ENCODE results near the gene FHOD3.
A peak's percentile ranks its signal among the peaks of the same experiment; 100 is the strongest.

Gene FHOD3

DNA sequence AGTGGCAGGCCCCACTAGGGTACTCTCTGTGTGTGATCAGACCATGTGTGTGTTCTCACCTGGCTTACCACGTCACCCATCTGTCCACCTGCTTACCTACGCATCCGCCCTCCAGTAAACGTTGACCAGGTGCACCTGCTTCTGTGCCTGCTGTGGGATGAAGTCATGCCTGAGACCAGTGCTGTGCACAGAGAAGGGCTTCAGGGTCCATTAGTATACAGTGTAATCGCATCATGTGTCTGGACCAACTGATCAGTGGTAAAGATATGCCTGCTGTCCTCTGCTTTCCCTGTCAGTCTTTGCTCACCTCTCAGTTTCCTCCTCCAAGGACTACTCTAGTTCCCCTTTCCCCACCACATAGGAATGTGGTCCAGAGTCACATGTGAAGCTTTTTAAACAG, 109.3 kb downstream of the FHOD3 start:
- Histone ChIP-seq H3K36me3 (ENCODE audit: control insufficient read depth in 4 of 4, insufficient read depth in 4 of 4, low read length in 3 of 4) (no peaks in the 10 kb centered on the region), H3K4me3 (ENCODE audit: control insufficient read depth in 1 of 7, extremely low read depth in 1 of 7, insufficient read depth in 4 of 7, low read depth in 2 of 7, low read length in 6 of 7) (no peak overlapping the region), H3K9me3 (ENCODE audit: control extremely low read depth in 1 of 5, control insufficient read depth in 4 of 5, insufficient read depth in 2 of 5, low read depth in 1 of 5, low read length in 4 of 5) (no peaks in the 10 kb centered on the region), H3K27me3 (replicated peaks in 2 of 5; ENCODE audit: control insufficient read depth in 4 of 5, insufficient read depth in 5 of 5, low read length in 4 of 5) (peaks cover 0 to 9% (median 2%) of the 10 kb centered on the region in 5 experiments), H3K4me1 (ENCODE audit: control extremely low read depth in 1 of 4, control insufficient read depth in 4 of 4, insufficient read depth in 4 of 4, low read length in 3 of 4) (no peaks in the 10 kb centered on the region), H3K27ac (ENCODE audit: insufficient read depth in 1 of 2, low read depth in 1 of 2, low read length in 2 of 2, poor library complexity in 1 of 2, severe bottlenecking in 2 of 2) (no peak overlapping the region)
- DNase-seq, result peak in 1 of 3 donors; percentile 5
- ChIA-PET CTCF (no interaction called here), POLR2A (no interaction called here)
- WGBS (ENCODE audit: insufficient coverage), result 86% methylated on average over 4 of the region's 5 CpGs

DNA sequence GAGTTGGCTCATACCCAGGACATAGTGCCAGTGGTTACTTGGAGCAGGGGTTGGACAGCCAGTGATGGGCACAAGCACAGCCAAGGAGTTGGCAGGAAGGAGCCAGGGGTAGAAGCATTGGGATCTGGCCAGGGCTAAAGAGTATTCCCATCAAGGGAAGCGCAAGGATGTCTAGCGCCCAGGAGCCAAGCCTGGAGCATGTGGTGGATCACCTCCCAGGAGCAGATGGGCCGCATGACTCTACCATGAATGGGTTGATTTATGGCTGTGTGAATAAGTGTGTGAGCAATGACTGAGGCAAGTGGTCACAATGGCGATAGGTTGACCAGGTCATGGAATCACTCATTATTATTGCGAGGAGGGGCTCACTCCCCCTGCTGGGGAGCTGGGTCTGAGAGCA, 111.1 kb downstream of the FHOD3 start:
- CTCF ChIA-PET, result no interaction called here
- WGBS (ENCODE audit: insufficient coverage), result 97% methylated on average over 5 of the region's 5 CpGs

DNA sequence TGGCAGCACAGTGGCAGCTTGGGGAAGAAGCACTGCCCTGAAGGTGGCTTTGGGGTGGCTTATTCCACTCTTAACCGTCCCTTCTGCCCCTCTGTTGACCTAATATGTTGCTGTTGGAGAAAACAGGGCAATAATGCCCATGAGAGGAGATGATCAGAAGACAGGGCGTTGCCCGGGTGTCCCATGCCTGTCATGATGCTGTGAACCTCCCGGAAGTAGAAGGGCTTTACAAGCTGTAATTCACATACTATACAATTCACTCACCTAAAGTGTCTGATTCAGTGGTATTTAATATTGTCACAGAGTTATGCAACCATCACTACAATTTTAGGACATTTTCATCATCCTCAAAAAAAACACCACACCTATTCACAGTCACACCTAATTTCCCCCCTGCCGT, 112.3 kb downstream of the FHOD3 start:
- Histone ChIP-seq H3K9me3 (ENCODE audit: control extremely low read depth in 1 of 5, control insufficient read depth in 4 of 5, insufficient read depth in 2 of 5, low read depth in 1 of 5, low read length in 4 of 5) (no peaks in the 10 kb centered on the region), H3K4me3 (ENCODE audit: control insufficient read depth in 1 of 7, extremely low read depth in 1 of 7, insufficient read depth in 4 of 7, low read depth in 2 of 7, low read length in 6 of 7) (no peak overlapping the region), H3K36me3 (ENCODE audit: control insufficient read depth in 4 of 4, insufficient read depth in 4 of 4, low read length in 3 of 4) (no peaks in the 10 kb centered on the region), H3K27ac (ENCODE audit: insufficient read depth in 1 of 2, low read depth in 1 of 2, low read length in 2 of 2, poor library complexity in 1 of 2, severe bottlenecking in 2 of 2) (no peak overlapping the region), H3K4me1 (ENCODE audit: control extremely low read depth in 1 of 4, control insufficient read depth in 4 of 4, insufficient read depth in 4 of 4, low read length in 3 of 4) (no peaks in the 10 kb centered on the region), H3K27me3 (replicated peaks in 2 of 5; ENCODE audit: control insufficient read depth in 4 of 5, insufficient read depth in 5 of 5, low read length in 4 of 5) (peaks cover 0 to 14% (median 2%) of the 10 kb centered on the region in 5 experiments)
- ChIA-PET POLR2A (no interaction called here), CTCF (no interaction called here)
- no peak for DNase-seq
- WGBS (ENCODE audit: insufficient coverage), result no CpG with 5 or more reads among the region's 5 CpGs

More for the DNA sequence above, 111.1 kb downstream of the FHOD3 start:
- no peak for DNase-seq
- peaks cover 0 to 10% (median 2%) of the 10 kb centered on the region in 5 experiments for H3K27me3 ChIP-seq (replicated peaks in 2 of 5; ENCODE audit: control insufficient read depth in 4 of 5, insufficient read depth in 5 of 5, low read length in 4 of 5)
- H3K4me3 ChIP-seq (ENCODE audit: control insufficient read depth in 1 of 7, extremely low read depth in 1 of 7, insufficient read depth in 4 of 7, low read depth in 2 of 7, low read length in 6 of 7), result no peak overlapping the region
- no peak overlapping the region for H3K27ac ChIP-seq (ENCODE audit: insufficient read depth in 1 of 2, low read depth in 1 of 2, low read length in 2 of 2, poor library complexity in 1 of 2, severe bottlenecking in 2 of 2)
- POLR2A ChIA-PET, result no interaction called here
- no peaks in the 10 kb centered on the region for H3K4me1 ChIP-seq (ENCODE audit: control extremely low read depth in 1 of 4, control insufficient read depth in 4 of 4, insufficient read depth in 4 of 4, low read length in 3 of 4)
- no peaks in the 10 kb centered on the region for H3K36me3 ChIP-seq (ENCODE audit: control insufficient read depth in 4 of 4, insufficient read depth in 4 of 4, low read length in 3 of 4)
- no peaks in the 10 kb centered on the region for H3K9me3 ChIP-seq (ENCODE audit: control extremely low read depth in 1 of 5, control insufficient read depth in 4 of 5, insufficient read depth in 2 of 5, low read depth in 1 of 5, low read length in 4 of 5)

DNA sequence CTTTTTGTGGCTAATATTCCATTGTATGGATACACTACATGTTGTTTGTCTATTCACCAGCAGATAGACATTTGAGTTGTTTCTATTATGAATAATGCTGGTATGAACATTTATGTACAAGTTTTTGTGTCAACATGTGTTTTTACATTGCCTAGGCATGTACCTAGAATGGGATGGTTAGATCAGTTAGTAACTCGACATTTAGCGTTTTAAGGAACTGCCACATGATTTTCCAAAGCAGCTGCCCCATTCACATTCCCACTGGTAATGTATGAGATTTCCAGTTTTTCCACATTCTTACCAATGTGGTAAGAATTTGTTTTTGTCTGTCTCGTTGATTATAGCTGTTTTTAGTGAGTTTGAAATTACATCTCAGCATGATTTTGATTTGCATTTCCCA, 112.8 kb downstream of the FHOD3 start:
- no peak for DNase-seq
- H3K27ac ChIP-seq (ENCODE audit: insufficient read depth in 1 of 2, low read depth in 1 of 2, low read length in 2 of 2, poor library complexity in 1 of 2, severe bottlenecking in 2 of 2), result no peak overlapping the region
- peaks cover 0 to 14% (median 2%) of the 10 kb centered on the region in 5 experiments for H3K27me3 ChIP-seq (replicated peaks in 2 of 5; ENCODE audit: control insufficient read depth in 4 of 5, insufficient read depth in 5 of 5, low read length in 4 of 5)
- no peak overlapping the region for H3K4me3 ChIP-seq (ENCODE audit: control insufficient read depth in 1 of 7, extremely low read depth in 1 of 7, insufficient read depth in 4 of 7, low read depth in 2 of 7, low read length in 6 of 7)
- ChIA-PET POLR2A (no interaction called here), CTCF (interaction anchor here (0.6 kb wide), 1 partner anchor 9 kb away, joined by 3 read pairs; no protein-coding TSS in a partner anchor)
- no CpG with 5 or more reads among the region's 3 CpGs for WGBS (ENCODE audit: insufficient coverage)
- no peaks in the 10 kb centered on the region for H3K9me3 ChIP-seq (ENCODE audit: control extremely low read depth in 1 of 5, control insufficient read depth in 4 of 5, insufficient read depth in 2 of 5, low read depth in 1 of 5, low read length in 4 of 5)
- H3K36me3 ChIP-seq (ENCODE audit: control insufficient read depth in 4 of 4, insufficient read depth in 4 of 4, low read length in 3 of 4), result no peaks in the 10 kb centered on the region
- no peaks in the 10 kb centered on the region for H3K4me1 ChIP-seq (ENCODE audit: control extremely low read depth in 1 of 4, control insufficient read depth in 4 of 4, insufficient read depth in 4 of 4, low read length in 3 of 4)

DNA sequence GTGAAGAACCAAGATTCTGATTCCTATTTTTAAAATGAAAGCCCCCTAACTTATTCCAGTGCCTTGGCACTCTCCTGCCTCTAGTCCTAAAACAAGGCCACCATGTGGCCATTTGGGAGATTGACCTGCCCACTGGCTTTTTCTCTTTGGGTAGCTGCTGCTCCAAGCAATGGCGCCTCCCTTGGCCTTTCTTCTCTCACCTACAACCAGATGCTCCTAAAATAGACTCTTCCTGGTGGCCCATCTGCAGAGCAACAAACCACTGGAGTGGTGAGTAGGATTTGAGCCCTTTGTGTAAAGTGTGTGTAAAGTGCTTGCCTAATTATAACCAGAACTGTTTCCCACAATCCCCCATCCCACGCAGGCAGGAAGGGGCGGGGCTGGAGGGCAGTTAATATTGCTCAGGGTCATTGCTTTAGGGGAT, 114.2 kb downstream of the FHOD3 start:
- DNase-seq, result peak; percentile 8 to 26 (median 24)
- ChIA-PET POLR2A (no interaction called here), CTCF (interaction anchor here (0.6 to 1.4 kb wide), 2 partner anchors 8 to 70 kb away, joined by 3 to 4 read pairs; no protein-coding TSS in a partner anchor)
- Histone ChIP-seq H3K9me3 (ENCODE audit: control extremely low read depth in 1 of 5, control insufficient read depth in 4 of 5, insufficient read depth in 2 of 5, low read depth in 1 of 5, low read length in 4 of 5) (no peaks in the 10 kb centered on the region), H3K4me1 (ENCODE audit: control extremely low read depth in 1 of 4, control insufficient read depth in 4 of 4, insufficient read depth in 4 of 4, low read length in 3 of 4) (no peaks in the 10 kb centered on the region), H3K4me3 (ENCODE audit: control insufficient read depth in 1 of 7, extremely low read depth in 1 of 7, insufficient read depth in 4 of 7, low read depth in 2 of 7, low read length in 6 of 7) (no peak overlapping the region), H3K27me3 (replicated peaks in 2 of 5; ENCODE audit: control insufficient read depth in 4 of 5, insufficient read depth in 5 of 5, low read length in 4 of 5) (peaks cover 0 to 14% (median 2%) of the 10 kb centered on the region in 5 experiments), H3K27ac (ENCODE audit: insufficient read depth in 1 of 2, low read depth in 1 of 2, low read length in 2 of 2, poor library complexity in 1 of 2, severe bottlenecking in 2 of 2) (no peak overlapping the region), H3K36me3 (ENCODE audit: control insufficient read depth in 4 of 4, insufficient read depth in 4 of 4, low read length in 3 of 4) (no peaks in the 10 kb centered on the region)
- WGBS (ENCODE audit: insufficient coverage), result no CpG with 5 or more reads among the region's 3 CpGs

DNA sequence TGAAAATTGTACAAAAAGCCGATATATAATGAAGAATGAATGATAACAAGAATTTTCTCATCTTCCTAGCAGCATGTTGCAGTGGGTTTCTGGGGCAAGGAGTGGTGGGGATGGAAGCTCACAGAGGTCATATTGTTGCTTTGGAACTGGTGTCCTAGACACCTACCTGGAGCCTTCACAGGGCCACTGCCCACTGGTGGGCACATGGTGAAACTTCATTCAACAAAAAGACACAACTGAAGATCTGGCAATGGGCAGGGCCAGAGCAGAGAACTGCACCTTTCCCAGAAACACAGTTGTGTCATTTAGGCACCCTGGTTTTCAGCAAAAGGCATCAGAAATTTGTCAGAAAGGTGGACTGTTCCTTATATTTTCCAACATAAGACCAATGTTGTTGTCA, 115.3 kb downstream of the FHOD3 start:
- H3K4me1 ChIP-seq (ENCODE audit: control extremely low read depth in 1 of 4, control insufficient read depth in 4 of 4, insufficient read depth in 4 of 4, low read length in 3 of 4), result no peaks in the 10 kb centered on the region
- no CpG with 5 or more reads among the region's 1 CpG for WGBS (ENCODE audit: insufficient coverage)
- DNase-seq, result peak; percentile 9 to 27 (median 27)

DNA sequence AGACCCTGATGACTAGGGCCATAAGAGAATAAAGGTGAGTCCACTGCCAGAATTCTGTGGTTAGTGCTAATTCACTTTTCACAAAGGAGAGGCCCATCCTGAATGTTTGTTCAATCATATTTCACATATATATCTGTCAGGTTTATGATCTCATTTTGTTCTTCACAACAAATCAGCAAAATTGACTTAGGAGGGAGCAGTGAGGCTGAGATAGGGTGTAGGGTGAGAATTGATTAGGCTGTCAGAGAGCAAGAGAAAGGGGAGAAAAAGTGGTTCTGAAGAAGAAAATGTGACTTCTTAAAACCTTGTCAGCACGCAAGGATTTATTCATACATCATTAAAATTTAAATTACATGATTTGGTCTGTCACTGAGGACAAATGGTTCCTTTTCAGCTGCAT, 117.7 kb downstream of the FHOD3 start:
- Histone ChIP-seq H3K27ac (ENCODE audit: insufficient read depth in 1 of 2, low read depth in 1 of 2, low read length in 2 of 2, poor library complexity in 1 of 2, severe bottlenecking in 2 of 2) (no peak overlapping the region), H3K9me3 (ENCODE audit: control extremely low read depth in 1 of 5, control insufficient read depth in 4 of 5, insufficient read depth in 2 of 5, low read depth in 1 of 5, low read length in 4 of 5) (no peaks in the 10 kb centered on the region), H3K4me1 (ENCODE audit: control extremely low read depth in 1 of 4, control insufficient read depth in 4 of 4, insufficient read depth in 4 of 4, low read length in 3 of 4) (no peaks in the 10 kb centered on the region), H3K27me3 (replicated peaks in 2 of 5; ENCODE audit: control insufficient read depth in 4 of 5, insufficient read depth in 5 of 5, low read length in 4 of 5) (peaks cover 0 to 12% (median 2%) of the 10 kb centered on the region in 5 experiments), H3K36me3 (ENCODE audit: control insufficient read depth in 4 of 4, insufficient read depth in 4 of 4, low read length in 3 of 4) (no peaks in the 10 kb centered on the region), H3K4me3 (ENCODE audit: control insufficient read depth in 1 of 7, extremely low read depth in 1 of 7, insufficient read depth in 4 of 7, low read depth in 2 of 7, low read length in 6 of 7) (no peak overlapping the region)
- DNase-seq, result no peak
- WGBS (ENCODE audit: insufficient coverage), result no CpG with 5 or more reads among the region's 1 CpG
- ChIA-PET POLR2A (no interaction called here), CTCF (interaction anchor here (2.2 kb wide), 1 partner anchor 397 kb away, joined by 6 read pairs; no protein-coding TSS in a partner anchor)

More for the DNA sequence above, 115.3 kb downstream of the FHOD3 start:
- no peaks in the 10 kb centered on the region for H3K9me3 ChIP-seq (ENCODE audit: control extremely low read depth in 1 of 5, control insufficient read depth in 4 of 5, insufficient read depth in 2 of 5, low read depth in 1 of 5, low read length in 4 of 5)
- ChIA-PET CTCF (interaction anchor here (1.4 to 2.2 kb wide), 2 partner anchors 7 to 395 kb away, joined by 4 to 6 read pairs; no protein-coding TSS in a partner anchor), POLR2A (no interaction called here)
- no peak overlapping the region for H3K27ac ChIP-seq (ENCODE audit: insufficient read depth in 1 of 2, low read depth in 1 of 2, low read length in 2 of 2, poor library complexity in 1 of 2, severe bottlenecking in 2 of 2)
- no peaks in the 10 kb centered on the region for H3K36me3 ChIP-seq (ENCODE audit: control insufficient read depth in 4 of 4, insufficient read depth in 4 of 4, low read length in 3 of 4)
- peaks cover 0 to 14% (median 2%) of the 10 kb centered on the region in 5 experiments for H3K27me3 ChIP-seq (replicated peaks in 2 of 5; ENCODE audit: control insufficient read depth in 4 of 5, insufficient read depth in 5 of 5, low read length in 4 of 5)
- H3K4me3 ChIP-seq (ENCODE audit: control insufficient read depth in 1 of 7, extremely low read depth in 1 of 7, insufficient read depth in 4 of 7, low read depth in 2 of 7, low read length in 6 of 7), result no peak overlapping the region

All from common myeloid progenitor, CD34-positive (primary cell).